DOHH2 (cell line): ENCODE results near the gene ARFGAP2.

Experiments
- CTCF ChIP-seq: fragments of 200-600 bp; sonication (generic); IDR thresholded peaks from one replicate; pipeline ENCODE4 v1.5.1; 2014; ENCODE audit warnings: antibody characterized with exemption, mild to moderate bottlenecking, low read depth, low read length; ENCODE audit not compliant: poor library complexity, severe bottlenecking
- EZH2phosphoT487 ChIP-seq: fragments of 200-600 bp; sonication (generic); IDR thresholded peaks from 2 replicates; pipeline ENCODE4 v1.6.1; 2017; ENCODE audit warnings: borderline replicate concordance, mild to moderate bottlenecking, antibody characterized with exemption, low read length, moderate library complexity, mixed read lengths

GRCh38 chr11:47207459-47207858 lies 30.8 kb upstream of the ARFGAP2 start:
- no peak for TF ChIP-seq EZH2phosphoT487
- no peak for TF ChIP-seq CTCF
